ENCODE data around the gene MYO10.

GRCh38 chr5:16894236-16895057 lies 41.6 kb downstream of the MYO10 start:
- TF ChIP-seq CTCF (IDR thresholded peaks at IDR 0.05; ENCODE audit: low read depth, low read length), result no peak
- no peak for TF ChIP-seq EZH2phosphoT487 (IDR thresholded peaks at IDR 0.05; ENCODE audit: low read depth)

Data from OCI-LY3 (cell line).